Hepatocyte (in vitro differentiated cells): ENCODE measurements around the gene CXCR4.

Source experiments
- EZH2 ChIP-seq: fragments of 200-600 bp; sonication (generic); IDR thresholded peaks from 2 replicates; pipeline ENCODE4 v1.6.1; 2016; ENCODE audit warnings: antibody characterized with exemption, mild to moderate bottlenecking, borderline replicate concordance
- EZH2phosphoT487 ChIP-seq: fragments of 200-600 bp; sonication (generic); IDR thresholded peaks from one replicate; pipeline ENCODE4 v1.6.1; 2018; ENCODE audit warnings: antibody characterized with exemption, mild to moderate bottlenecking, low read depth, moderate library complexity; ENCODE audit not compliant: unreplicated experiment, severe bottlenecking
- TF ChIP-seq, protein P1 (sequence below): fragments of 200-600 bp; sonication (generic); IDR thresholded peaks from 2 replicates; pipeline ENCODE4 v1.5.1; 2016; ENCODE audit warnings: antibody characterized with exemption, mild to moderate bottlenecking; ENCODE audit not compliant: poor library complexity

DNA sequence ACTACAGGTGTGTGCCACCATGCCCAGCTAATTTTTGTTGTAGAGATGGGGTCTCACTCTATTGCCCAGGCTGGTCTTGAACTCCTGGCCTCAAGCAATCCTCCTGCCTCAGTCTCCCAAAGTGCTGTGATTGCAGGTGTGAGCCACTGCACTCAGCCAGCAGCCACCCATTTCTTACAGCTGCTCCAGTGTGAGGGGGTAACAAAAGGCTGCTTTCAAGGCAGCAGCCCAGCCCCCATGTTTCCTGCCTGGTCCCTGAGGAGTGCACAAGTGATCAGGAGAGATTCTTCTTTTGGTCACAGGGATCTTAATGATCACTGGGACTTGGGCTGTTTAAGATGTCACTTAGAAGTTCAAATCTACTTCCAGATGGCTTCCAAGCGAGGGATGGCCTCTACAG lies 15.2 kb upstream of the CXCR4 start:
- TF ChIP-seq, protein P1, sequence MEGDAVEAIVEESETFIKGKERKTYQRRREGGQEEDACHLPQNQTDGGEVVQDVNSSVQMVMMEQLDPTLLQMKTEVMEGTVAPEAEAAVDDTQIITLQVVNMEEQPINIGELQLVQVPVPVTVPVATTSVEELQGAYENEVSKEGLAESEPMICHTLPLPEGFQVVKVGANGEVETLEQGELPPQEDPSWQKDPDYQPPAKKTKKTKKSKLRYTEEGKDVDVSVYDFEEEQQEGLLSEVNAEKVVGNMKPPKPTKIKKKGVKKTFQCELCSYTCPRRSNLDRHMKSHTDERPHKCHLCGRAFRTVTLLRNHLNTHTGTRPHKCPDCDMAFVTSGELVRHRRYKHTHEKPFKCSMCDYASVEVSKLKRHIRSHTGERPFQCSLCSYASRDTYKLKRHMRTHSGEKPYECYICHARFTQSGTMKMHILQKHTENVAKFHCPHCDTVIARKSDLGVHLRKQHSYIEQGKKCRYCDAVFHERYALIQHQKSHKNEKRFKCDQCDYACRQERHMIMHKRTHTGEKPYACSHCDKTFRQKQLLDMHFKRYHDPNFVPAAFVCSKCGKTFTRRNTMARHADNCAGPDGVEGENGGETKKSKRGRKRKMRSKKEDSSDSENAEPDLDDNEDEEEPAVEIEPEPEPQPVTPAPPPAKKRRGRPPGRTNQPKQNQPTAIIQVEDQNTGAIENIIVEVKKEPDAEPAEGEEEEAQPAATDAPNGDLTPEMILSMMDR, result no peak
- TF ChIP-seq EZH2phosphoT487 (no peak), EZH2 (no peak)
